ENCODE measurements around the gene CAMKMT. TPM values are rescaled to one million over a fixed set of nuclear protein-coding genes. Genes with fewer than 3 reads are reported as not detected.
A peak's percentile ranks its signal among the peaks of the same experiment; 100 is the strongest.

CAMKMT gene
- total and polyA plus RNA-seq, 9 of the 15 experiments (the other 6 are each of a cell fraction or from before 2014, with no cell fraction given): 1.6 to 15.3 (median 7.4) TPM

DNA sequence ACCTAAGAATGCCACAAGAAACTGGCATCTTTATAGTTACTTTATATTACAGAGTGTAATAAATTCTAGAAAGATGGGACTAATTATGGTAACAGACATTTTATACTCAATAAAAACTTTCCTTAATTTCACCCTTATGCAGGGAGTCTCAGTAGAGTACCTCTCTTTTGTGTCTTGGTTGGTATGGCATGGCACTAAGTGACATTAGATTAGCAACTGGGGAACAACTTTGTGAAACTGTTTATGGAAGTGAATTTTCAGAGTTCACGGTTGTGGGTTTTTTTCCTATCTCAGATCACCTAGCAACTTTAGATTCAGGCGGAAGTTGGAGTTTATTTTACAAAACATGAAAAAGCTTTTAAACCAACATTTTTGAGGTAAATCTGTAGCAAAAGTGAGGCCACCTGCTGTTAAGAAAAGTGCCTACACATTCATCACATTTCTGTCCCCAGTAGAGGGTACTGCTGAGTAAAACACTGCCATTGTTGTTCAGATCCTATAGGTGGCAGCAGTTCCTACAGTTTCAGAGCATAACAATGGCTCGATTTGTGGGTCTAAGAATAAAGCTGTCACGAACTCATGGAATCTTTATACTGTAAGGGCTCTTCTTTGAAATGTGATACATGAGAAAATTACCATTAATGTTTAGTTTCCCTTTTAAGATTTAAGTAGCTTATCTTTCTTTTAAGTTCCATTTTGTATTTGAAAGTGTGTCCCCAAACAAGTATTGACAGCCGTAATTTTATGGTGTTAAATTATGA lies 117.6 kb downstream of the CAMKMT start (continued):
- TF ChIP-seq POLR3G (IDR thresholded peaks at IDR 0.05; ENCODE audit: extremely low read depth, insufficient read length, insufficient replicate concordance) (no peak), SMC3 (conservative IDR thresholded peaks at IDR 0.05; ENCODE audit: insufficient read depth, low read depth, low read length) (peak; percentile 96), ZNF384 (IDR thresholded peaks at IDR 0.05; ENCODE audit: low read depth, low read length) (0 out of 2 replicates have a peak, but pooled peaks have one; percentile 27), MXD1 (CRISPR knock-in tag; IDR thresholded peaks at IDR 0.05; ENCODE audit: borderline replicate concordance, poor library complexity, severe bottlenecking) (no peak), THRAP3 (IDR thresholded peaks at IDR 0.05; ENCODE audit: borderline replicate concordance) (no peak), NCOR1 (IDR thresholded peaks at IDR 0.05) (no peak), ARNT (IDR thresholded peaks at IDR 0.05) (peak in 1 of 2 experiments; percentile 57; a peak in 1 of 4 replicates), XRCC3 (IDR thresholded peaks at IDR 0.05) (no peak), ZNF76 (CRISPR knock-in tag; IDR thresholded peaks at IDR 0.05; ENCODE audit: borderline replicate concordance) (no peak), ZNF766 (CRISPR knock-in tag; conservative IDR thresholded peaks at IDR 0.05) (no peak), RERE (CRISPR knock-in tag; IDR thresholded peaks at IDR 0.05; ENCODE audit: borderline replicate concordance) (no peak), EP300 (IDR thresholded peaks at IDR 0.05; ENCODE audit: low read length) (0 out of 2 replicates have a peak, but pooled peaks have one; percentile 15), ZNF551 (CRISPR knock-in tag; IDR thresholded peaks at IDR 0.05) (no peak), ZNF165 (CRISPR knock-in tag; IDR thresholded peaks at IDR 0.05; ENCODE audit: borderline replicate concordance) (no peak), RFX5 (IDR thresholded peaks at IDR 0.05; ENCODE audit: low read depth, low read length) (no peak), SIX5 (IDR thresholded peaks at IDR 0.05; ENCODE audit: borderline replicate concordance in 1 of 2, insufficient read depth in 1 of 2, low read depth in 1 of 2, low read length in 2 of 2) (no peak), RBM22 (IDR thresholded peaks at IDR 0.05; ENCODE audit: low read depth, low read length, poor library complexity, severe bottlenecking) (no peak), ZNF511 (CRISPR knock-in tag; IDR thresholded peaks at IDR 0.05) (no peak), NFE2 (IDR thresholded peaks at IDR 0.05; ENCODE audit: low read depth) (peak; percentile 65), KDM4B (IDR thresholded peaks at IDR 0.05; ENCODE audit: borderline replicate concordance in 2 of 2, low read depth in 1 of 2) (no peak)
- TF ChIP-seq, protein P1, sequence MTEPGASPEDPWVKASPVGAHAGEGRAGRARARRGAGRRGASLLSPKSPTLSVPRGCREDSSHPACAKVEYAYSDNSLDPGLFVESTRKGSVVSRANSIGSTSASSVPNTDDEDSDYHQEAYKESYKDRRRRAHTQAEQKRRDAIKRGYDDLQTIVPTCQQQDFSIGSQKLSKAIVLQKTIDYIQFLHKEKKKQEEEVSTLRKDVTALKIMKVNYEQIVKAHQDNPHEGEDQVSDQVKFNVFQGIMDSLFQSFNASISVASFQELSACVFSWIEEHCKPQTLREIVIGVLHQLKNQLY (CRISPR knock-in tag; conservative IDR thresholded peaks at IDR 0.05): no peak
